ENCODE measurements around the gene ETV3.

Gene ETV3

GRCh38 chr1:157140063-157140588 is 1.9 kb upstream of the ETV3 start:
- in situ Hi-C loops (cut with MboI; ENCODE audit: low sequenced_read_pairs) = no loop called here

- in situ Hi-C loops (cut with MboI; ENCODE audit: low sequenced_read_pairs) = no loop called here
These were observed 989 bp upstream of the ETV3 start for GRCh38 chr1:157139052-157139715.

- in situ Hi-C loops (cut with MboI; ENCODE audit: low sequenced_read_pairs) = no loop called here
These were observed 581 bp downstream of the ETV3 start for GRCh38 chr1:157137408-157138219.

GRCh38 chr1:157137046-157137407 is 1.2 kb downstream of the ETV3 start:
- in situ Hi-C loops (cut with MboI; ENCODE audit: low sequenced_read_pairs) = no loop called here

- in situ Hi-C loops (cut with MboI; ENCODE audit: low sequenced_read_pairs) = no loop called here
These were observed 2.1 kb downstream of the ETV3 start for GRCh38 chr1:157136133-157136532.

GRCh38 chr1:157135646-157136045 is 2.5 kb downstream of the ETV3 start:
- in situ Hi-C loops (cut with MboI; ENCODE audit: low sequenced_read_pairs) = no loop called here

GRCh38 chr1:157135070-157135469 is 3.1 kb downstream of the ETV3 start:
- in situ Hi-C loops (cut with MboI; ENCODE audit: low sequenced_read_pairs) = no loop called here

GRCh38 chr1:157134442-157134841 is 3.8 kb downstream of the ETV3 start:
- in situ Hi-C loops (cut with MboI; ENCODE audit: low sequenced_read_pairs) = no loop called here

GRCh38 chr1:157133426-157133825 is 4.8 kb downstream of the ETV3 start:
- in situ Hi-C loops (cut with MboI; ENCODE audit: low sequenced_read_pairs) = no loop called here

- in situ Hi-C loops (cut with MboI; ENCODE audit: low sequenced_read_pairs) = no loop called here
These were observed 5.5 kb downstream of the ETV3 start for GRCh38 chr1:157132616-157133167.

GRCh38 chr1:157132111-157132510 is 6.1 kb downstream of the ETV3 start:
- in situ Hi-C loops (cut with MboI; ENCODE audit: low sequenced_read_pairs) = no loop called here

GRCh38 chr1:157131281-157131680 is 6.9 kb downstream of the ETV3 start:
- in situ Hi-C loops (cut with MboI; ENCODE audit: low sequenced_read_pairs) = no loop called here

GRCh38 chr1:157124855-157125254 is 13.3 kb downstream of the ETV3 start:
- in situ Hi-C loops (cut with MboI; ENCODE audit: low sequenced_read_pairs) = no loop called here

GRCh38 chr1:157119448-157119847 is 18.7 kb downstream of the ETV3 start:
- in situ Hi-C loops (cut with MboI; ENCODE audit: low sequenced_read_pairs) = no loop called here

GRCh38 chr1:157119008-157119407 is 19.2 kb downstream of the ETV3 start:
- in situ Hi-C loops (cut with MboI; ENCODE audit: low sequenced_read_pairs) = no loop called here

- in situ Hi-C loops (cut with MboI; ENCODE audit: low sequenced_read_pairs) = no loop called here
These were observed 20.6 kb downstream of the ETV3 start for GRCh38 chr1:157117527-157118057.

GRCh38 chr1:157116737-157117103 is 21.5 kb downstream of the ETV3 start:
- in situ Hi-C loops (cut with MboI; ENCODE audit: low sequenced_read_pairs) = no loop called here

GRCh38 chr1:157115851-157116736 is 22.1 kb downstream of the ETV3 start:
- in situ Hi-C loops (cut with MboI; ENCODE audit: low sequenced_read_pairs) = no loop called here

- in situ Hi-C loops (cut with MboI; ENCODE audit: low sequenced_read_pairs) = no loop called here
These were observed 22.8 kb downstream of the ETV3 start for GRCh38 chr1:157115429-157115838.

- in situ Hi-C loops (cut with MboI; ENCODE audit: low sequenced_read_pairs) = no loop called here
These were observed 23.7 kb downstream of the ETV3 start for GRCh38 chr1:157114183-157115121.

All from HL-60/S4 (cell line).